ENCODE measurements around the gene SLC6A3. TPM values are rescaled to one million over a fixed set of nuclear protein-coding genes. Genes with fewer than 3 reads are reported as not detected.

The SLC6A3 gene
- polyA plus RNA-seq, 3 donors = not detected

- no peaks in the 10 kb centered on the region for H3K27me3 ChIP-seq (ENCODE audit: control insufficient read depth in 2 of 2, insufficient read depth in 2 of 2, low read length in 2 of 2)
- Mint-ChIP-seq H3K4me3 (no peak overlapping the region), H3K9me3 (peaks cover 0 to 3% (median 1%) of the 10 kb centered on the region in 7 donors), H3K4me1 (no peaks in the 10 kb centered on the region), H3K36me3 (no peaks in the 10 kb centered on the region), H3K27ac (no peak overlapping the region), H3K27me3 (ENCODE audit: low read depth in 3 of 3) (peaks cover 14 to 18% (median 17%) of the 10 kb centered on the region in 3 donors)
- H2AFZ ChIP-seq (ENCODE audit: insufficient read depth, low read depth, low read length, poor library complexity, severe bottlenecking) = no peak overlapping the region
- H3K27ac ChIP-seq (ENCODE audit: low read depth in 1 of 2, low read length in 2 of 2) = no peak overlapping the region
- intact Hi-C loops (cut with micrococcal nuclease) = no loop called here
- no peak for DNase-seq
- no peak overlapping the region for H3K9ac ChIP-seq (ENCODE audit: insufficient read depth, low read length, poor library complexity, severe bottlenecking)
- TF ChIP-seq, protein P1, sequence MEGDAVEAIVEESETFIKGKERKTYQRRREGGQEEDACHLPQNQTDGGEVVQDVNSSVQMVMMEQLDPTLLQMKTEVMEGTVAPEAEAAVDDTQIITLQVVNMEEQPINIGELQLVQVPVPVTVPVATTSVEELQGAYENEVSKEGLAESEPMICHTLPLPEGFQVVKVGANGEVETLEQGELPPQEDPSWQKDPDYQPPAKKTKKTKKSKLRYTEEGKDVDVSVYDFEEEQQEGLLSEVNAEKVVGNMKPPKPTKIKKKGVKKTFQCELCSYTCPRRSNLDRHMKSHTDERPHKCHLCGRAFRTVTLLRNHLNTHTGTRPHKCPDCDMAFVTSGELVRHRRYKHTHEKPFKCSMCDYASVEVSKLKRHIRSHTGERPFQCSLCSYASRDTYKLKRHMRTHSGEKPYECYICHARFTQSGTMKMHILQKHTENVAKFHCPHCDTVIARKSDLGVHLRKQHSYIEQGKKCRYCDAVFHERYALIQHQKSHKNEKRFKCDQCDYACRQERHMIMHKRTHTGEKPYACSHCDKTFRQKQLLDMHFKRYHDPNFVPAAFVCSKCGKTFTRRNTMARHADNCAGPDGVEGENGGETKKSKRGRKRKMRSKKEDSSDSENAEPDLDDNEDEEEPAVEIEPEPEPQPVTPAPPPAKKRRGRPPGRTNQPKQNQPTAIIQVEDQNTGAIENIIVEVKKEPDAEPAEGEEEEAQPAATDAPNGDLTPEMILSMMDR (IDR thresholded peaks at IDR 0.05) = no peak
- H3K36me3 ChIP-seq (replicated peaks in 1 of 2; ENCODE audit: control insufficient read depth in 1 of 2, insufficient read depth in 2 of 2, low read length in 2 of 2) = no peaks in the 10 kb centered on the region
- no peaks in the 10 kb centered on the region for H3K4me1 ChIP-seq (ENCODE audit: control insufficient read depth in 1 of 2, insufficient read depth in 2 of 2, low read length in 2 of 2)
- H4K20me1 ChIP-seq (ENCODE audit: insufficient read depth, low read length) = no peaks in the 10 kb centered on the region
- WGBS (ENCODE audit: insufficient coverage) = 73% methylated on average over 8 of the region's 12 CpGs
- no peaks in the 10 kb centered on the region for H3K79me2 ChIP-seq (ENCODE audit: insufficient read depth, low read length)
- no peak overlapping the region for H3K4me2 ChIP-seq (replicated peaks; ENCODE audit: extremely low read depth, low read length, poor library complexity, severe bottlenecking)
- H3K9me3 ChIP-seq (replicated peaks in 1 of 2; ENCODE audit: control insufficient read depth in 1 of 2, insufficient read depth in 1 of 2, low read length in 2 of 2) = no peaks in the 10 kb centered on the region
- H3K4me3 ChIP-seq (replicated peaks in 1 of 3; ENCODE audit: low read depth in 2 of 3, low read length in 3 of 3) = no peak overlapping the region
Observed at GRCh38 chr5:1404062-1404461, 41.2 kb downstream of the SLC6A3 start.

DNA sequence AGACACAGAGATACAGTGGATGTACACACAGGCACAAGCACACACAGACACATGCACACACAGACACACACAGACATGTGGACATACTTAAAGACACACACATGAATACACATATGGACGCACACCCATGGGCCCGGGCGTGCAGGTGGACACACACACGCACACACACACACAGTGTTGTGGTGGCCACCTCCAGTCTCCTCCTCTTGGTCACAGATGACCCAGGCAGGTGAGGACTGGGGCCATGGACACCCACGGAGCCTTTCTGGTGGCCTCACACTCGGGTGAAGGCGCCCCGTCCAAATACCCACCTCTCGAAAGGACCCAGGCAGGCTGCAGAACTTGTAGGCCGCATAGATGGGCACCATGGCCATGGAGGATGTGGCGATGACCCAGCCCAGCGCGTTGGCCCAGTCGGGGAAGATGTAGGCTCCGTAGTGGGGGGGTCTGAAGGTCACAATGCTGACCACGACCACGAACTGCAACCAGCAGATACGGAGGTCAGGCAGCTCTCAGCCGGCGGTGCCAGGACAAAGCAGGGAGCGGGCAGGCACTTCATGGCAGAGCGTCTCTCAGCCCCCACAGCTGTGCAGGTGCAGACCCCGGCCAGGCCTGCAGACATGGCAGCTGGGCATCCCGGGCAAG lies 42.5 kb downstream of the SLC6A3 start:
- Mint-ChIP-seq H3K27me3 (ENCODE audit: low read depth in 3 of 3) (peaks cover 16 to 20% (median 17%) of the 10 kb centered on the region in 3 donors), H3K9me3 (peaks cover 0 to 3% (median 1%) of the 10 kb centered on the region in 7 donors), H3K27ac (peak overlapping the region in 1 of 7 donors; percentile 54), H3K4me1 (no peaks in the 10 kb centered on the region), H3K4me3 (no peak overlapping the region), H3K36me3 (no peaks in the 10 kb centered on the region)
- Histone ChIP-seq H3K4me1 (ENCODE audit: control insufficient read depth in 1 of 2, insufficient read depth in 2 of 2, low read length in 2 of 2) (no peaks in the 10 kb centered on the region), H3K27me3 (ENCODE audit: control insufficient read depth in 2 of 2, insufficient read depth in 2 of 2, low read length in 2 of 2) (no peaks in the 10 kb centered on the region), H3K79me2 (ENCODE audit: insufficient read depth, low read length) (no peaks in the 10 kb centered on the region), H3K9me3 (replicated peaks in 1 of 2; ENCODE audit: control insufficient read depth in 1 of 2, insufficient read depth in 1 of 2, low read length in 2 of 2) (no peaks in the 10 kb centered on the region), H4K20me1 (ENCODE audit: insufficient read depth, low read length) (no peaks in the 10 kb centered on the region), H3K4me2 (replicated peaks; ENCODE audit: extremely low read depth, low read length, poor library complexity, severe bottlenecking) (no peak overlapping the region), H3K36me3 (replicated peaks in 1 of 2; ENCODE audit: control insufficient read depth in 1 of 2, insufficient read depth in 2 of 2, low read length in 2 of 2) (no peaks in the 10 kb centered on the region), H3K4me3 (replicated peaks in 1 of 3; ENCODE audit: low read depth in 2 of 3, low read length in 3 of 3) (no peak overlapping the region), H2AFZ (ENCODE audit: insufficient read depth, low read depth, low read length, poor library complexity, severe bottlenecking) (no peak overlapping the region), H3K27ac (ENCODE audit: low read depth in 1 of 2, low read length in 2 of 2) (no peak overlapping the region), H3K9ac (ENCODE audit: insufficient read depth, low read length, poor library complexity, severe bottlenecking) (no peak overlapping the region)
- 92% methylated on average over 24 of the region's 24 CpGs for WGBS (ENCODE audit: insufficient coverage)
- no peak for DNase-seq
- intact Hi-C loops (cut with micrococcal nuclease) = no loop called here
- TF ChIP-seq, protein P1 (IDR thresholded peaks at IDR 0.05) = no peak
